ENCODE results near the gene GNAQ. TPM values are rescaled to one million over a fixed set of nuclear protein-coding genes. Genes with fewer than 3 reads are reported as not detected.

The GNAQ gene
- polyA plus RNA-seq, 1 donor (not counting 4 experiments of a cell fraction or from before 2014, with no cell fraction given), result 64.3 TPM

DNA sequence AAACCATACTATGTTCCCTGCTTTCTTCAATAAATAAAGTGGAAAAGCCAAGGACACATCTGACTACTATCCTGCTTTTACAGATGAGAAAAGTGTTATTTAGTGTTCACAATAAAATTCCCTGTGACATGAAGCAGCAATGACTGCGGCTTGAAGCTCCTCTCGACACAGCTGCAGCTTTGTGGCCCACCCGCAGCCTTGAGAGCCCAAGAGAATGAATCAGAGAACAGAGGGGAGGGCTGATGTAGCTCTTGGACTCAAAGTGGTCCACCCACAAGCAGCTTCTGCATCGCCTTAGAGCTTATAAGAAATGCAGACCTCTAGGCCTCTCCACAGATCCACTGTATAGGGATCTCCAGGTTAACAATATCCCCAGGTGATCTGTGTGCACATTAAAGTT is 202.2 kb downstream of the GNAQ start:
- TF ChIP-seq CTCF (optimal IDR thresholded peaks at IDR 0.05 in 1 of 3, IDR thresholded peaks at IDR 0.05 in 1 of 3, conservative IDR thresholded peaks at IDR 0.05 in 1 of 3; ENCODE audit: extremely low read depth in 1 of 3, insufficient read depth in 2 of 3, low read length in 3 of 3) (no peak), EZH2 (IDR thresholded peaks at IDR 0.05; ENCODE audit: low read length) (no peak)
- dilution Hi-C loops (cut with MboI; ENCODE audit: extremely low pct_ligation_motif_present, low sequenced_read_pairs), result no loop called here
- FAIRE-seq (no peak), DNase-seq (ENCODE audit: low read depth, low spot score) (no peak)
- Histone ChIP-seq H3K4me3 (ENCODE audit: control insufficient read depth in 2 of 3, extremely low read depth in 1 of 3, insufficient read depth in 2 of 3, low read depth in 1 of 3, low read length in 3 of 3) (no peak overlapping the region), H3K27me3 (ENCODE audit: control insufficient read depth, extremely low read depth, insufficient read depth, low read length) (no peaks in the 10 kb centered on the region), H3K9ac (ENCODE audit: control insufficient read depth, extremely low read depth, insufficient read depth, low read length) (no peak overlapping the region), H3K36me3 (ENCODE audit: control insufficient read depth in 2 of 2, extremely low read depth in 1 of 2, insufficient read depth in 2 of 2, low read length in 2 of 2) (peaks cover 1 to 3% of the 10 kb centered on the region in 2 experiments), H3K9me1 (ENCODE audit: control insufficient read depth, extremely low read depth, insufficient read depth, low read length) (no peaks in the 10 kb centered on the region), H3K4me1 (ENCODE audit: control insufficient read depth, extremely low read depth, insufficient read depth, low read length) (no peaks in the 10 kb centered on the region), H3K79me2 (ENCODE audit: control insufficient read depth, insufficient read depth, low read length) (no peaks in the 10 kb centered on the region), H3K9me3 (ENCODE audit: control insufficient read depth, low read depth, low read length) (no peaks in the 10 kb centered on the region), H3K27ac (ENCODE audit: control insufficient read depth, insufficient read depth, low read length) (no peak overlapping the region), H4K20me1 (ENCODE audit: control insufficient read depth, extremely low read depth, insufficient read depth, low read length) (no peaks in the 10 kb centered on the region), H2AFZ (ENCODE audit: control insufficient read depth, low read length) (no peak overlapping the region), H3K4me2 (ENCODE audit: control insufficient read depth, extremely low read depth, insufficient read depth, low read depth, low read length) (no peak overlapping the region)

GRCh38 chr9:77827104-77827784 is 204.4 kb downstream of the GNAQ start:
- H4K20me1 ChIP-seq (ENCODE audit: control insufficient read depth, extremely low read depth, insufficient read depth, low read length), result no peaks in the 10 kb centered on the region

More at GRCh38 chr9:77827104-77827784, 204.4 kb downstream of the GNAQ start:
- H2AFZ ChIP-seq (ENCODE audit: control insufficient read depth, low read length), result no peak overlapping the region
- H3K4me2 ChIP-seq (ENCODE audit: control insufficient read depth, extremely low read depth, insufficient read depth, low read depth, low read length), result no peak overlapping the region
- H3K9ac ChIP-seq (ENCODE audit: control insufficient read depth, extremely low read depth, insufficient read depth, low read length), result no peak overlapping the region
- peaks cover 1 to 3% of the 10 kb centered on the region in 2 experiments for H3K36me3 ChIP-seq (ENCODE audit: control insufficient read depth in 2 of 2, extremely low read depth in 1 of 2, insufficient read depth in 2 of 2, low read length in 2 of 2)
- no peak overlapping the region for H3K4me3 ChIP-seq (ENCODE audit: control insufficient read depth in 2 of 3, extremely low read depth in 1 of 3, insufficient read depth in 2 of 3, low read depth in 1 of 3, low read length in 3 of 3)
- no peaks in the 10 kb centered on the region for H3K27me3 ChIP-seq (ENCODE audit: control insufficient read depth, extremely low read depth, insufficient read depth, low read length)
- no peaks in the 10 kb centered on the region for H3K9me1 ChIP-seq (ENCODE audit: control insufficient read depth, extremely low read depth, insufficient read depth, low read length)
- DNase-seq (ENCODE audit: low read depth, low spot score), result no peak
- no peak for TF ChIP-seq CTCF (optimal IDR thresholded peaks at IDR 0.05 in 1 of 3, IDR thresholded peaks at IDR 0.05 in 1 of 3, conservative IDR thresholded peaks at IDR 0.05 in 1 of 3; ENCODE audit: extremely low read depth in 1 of 3, insufficient read depth in 2 of 3, low read length in 3 of 3)
- no peak for TF ChIP-seq EZH2 (IDR thresholded peaks at IDR 0.05; ENCODE audit: low read length)
- H3K9me3 ChIP-seq (ENCODE audit: control insufficient read depth, low read depth, low read length), result no peaks in the 10 kb centered on the region
- no peak for FAIRE-seq
- no peaks in the 10 kb centered on the region for H3K79me2 ChIP-seq (ENCODE audit: control insufficient read depth, insufficient read depth, low read length)
- no peaks in the 10 kb centered on the region for H3K4me1 ChIP-seq (ENCODE audit: control insufficient read depth, extremely low read depth, insufficient read depth, low read length)
- dilution Hi-C loops (cut with MboI; ENCODE audit: extremely low pct_ligation_motif_present, low sequenced_read_pairs), result no loop called here
- H3K27ac ChIP-seq (ENCODE audit: control insufficient read depth, insufficient read depth, low read length), result no peak overlapping the region

Measured in keratinocyte (primary cell).